Measurements from ENCODE around the gene PIGQ.

Gene PIGQ

DNA sequence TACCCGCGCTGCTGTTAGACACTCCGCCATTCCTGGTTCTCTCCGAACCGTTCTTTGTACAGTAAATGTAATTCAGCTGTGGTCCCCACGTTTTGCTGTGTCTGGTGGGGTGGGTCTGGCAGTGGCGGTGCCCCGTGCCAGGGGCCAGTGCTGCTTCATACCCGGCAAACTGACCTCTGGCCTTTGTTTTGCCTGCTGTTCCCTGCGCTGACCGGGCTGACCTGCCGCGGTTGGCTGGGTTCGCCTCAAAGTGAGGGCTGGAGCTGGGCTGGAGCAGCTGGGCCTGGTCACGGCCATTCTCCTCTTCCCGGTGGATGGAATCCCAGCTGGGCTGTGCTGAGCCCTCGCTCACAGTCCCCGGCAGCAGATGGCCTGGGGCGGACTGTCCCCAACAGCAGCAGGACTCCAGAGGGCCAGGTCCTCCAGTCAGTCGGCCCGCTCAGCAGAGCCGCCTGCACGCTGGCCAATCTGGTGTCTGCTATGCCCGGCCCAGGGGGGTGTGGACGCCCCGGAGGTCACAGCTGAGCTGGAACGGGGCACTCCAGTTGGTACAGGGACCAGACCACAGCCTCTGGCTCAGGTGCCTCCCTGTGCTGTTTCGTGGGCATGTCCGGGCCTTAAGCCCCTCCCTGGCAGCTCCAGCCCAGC is 59.5 kb downstream of the PIGQ start:
- Histone ChIP-seq H3K9me3 (ENCODE audit: control insufficient read depth in 2 of 2, low read length in 2 of 2) (no peaks in the 10 kb centered on the region), H3K4me3 (ENCODE audit: low read length in 2 of 2) (no peak overlapping the region), H3K27ac (ENCODE audit: low read depth in 2 of 2, low read length in 2 of 2) (no peak overlapping the region), H3K27me3 (ENCODE audit: control insufficient read depth in 2 of 2, insufficient read depth in 2 of 2, low read length in 2 of 2) (no peaks in the 10 kb centered on the region), H3K36me3 (ENCODE audit: control insufficient read depth in 2 of 2, insufficient read depth in 2 of 2, low read length in 2 of 2) (peaks cover 17% of the 10 kb centered on the region in 2 donors), H3K4me1 (ENCODE audit: control insufficient read depth in 2 of 2, insufficient read depth in 2 of 2, low read length in 2 of 2) (peaks cover 4 to 10% of the 10 kb centered on the region in 2 donors), H3K9ac (ENCODE audit: low read depth in 1 of 2, low read length in 2 of 2) (no peak overlapping the region)

DNA sequence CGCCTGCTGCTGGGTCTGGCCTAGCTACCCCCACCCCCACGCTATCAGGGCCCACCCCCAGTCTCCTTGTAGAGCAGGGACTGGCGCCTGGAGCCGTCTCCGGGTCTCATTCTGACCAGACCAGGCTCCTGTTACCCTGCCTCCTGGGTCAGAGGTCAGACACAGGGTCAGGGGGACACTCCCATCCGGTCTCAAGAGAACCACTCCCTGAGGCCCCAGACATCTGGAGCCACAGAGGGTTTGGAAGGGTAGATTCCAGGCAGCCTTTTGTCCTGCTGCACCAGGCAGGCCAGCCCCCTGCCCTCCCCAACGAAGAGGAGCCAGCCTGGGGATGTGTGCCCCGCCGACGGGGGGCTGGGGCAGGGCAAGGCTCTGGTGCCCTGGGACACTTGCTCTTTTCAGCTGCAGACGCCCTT is 60.1 kb downstream of the PIGQ start:
- Histone ChIP-seq H3K27me3 (ENCODE audit: control insufficient read depth in 2 of 2, insufficient read depth in 2 of 2, low read length in 2 of 2) (no peaks in the 10 kb centered on the region), H3K36me3 (ENCODE audit: control insufficient read depth in 2 of 2, insufficient read depth in 2 of 2, low read length in 2 of 2) (peaks cover 17% of the 10 kb centered on the region in 2 donors), H3K9ac (ENCODE audit: low read depth in 1 of 2, low read length in 2 of 2) (no peak overlapping the region), H3K9me3 (ENCODE audit: control insufficient read depth in 2 of 2, low read length in 2 of 2) (no peaks in the 10 kb centered on the region), H3K27ac (ENCODE audit: low read depth in 2 of 2, low read length in 2 of 2) (no peak overlapping the region), H3K4me1 (ENCODE audit: control insufficient read depth in 2 of 2, insufficient read depth in 2 of 2, low read length in 2 of 2) (peaks cover 4 to 10% of the 10 kb centered on the region in 2 donors), H3K4me3 (ENCODE audit: low read length in 2 of 2) (no peak overlapping the region)

DNA sequence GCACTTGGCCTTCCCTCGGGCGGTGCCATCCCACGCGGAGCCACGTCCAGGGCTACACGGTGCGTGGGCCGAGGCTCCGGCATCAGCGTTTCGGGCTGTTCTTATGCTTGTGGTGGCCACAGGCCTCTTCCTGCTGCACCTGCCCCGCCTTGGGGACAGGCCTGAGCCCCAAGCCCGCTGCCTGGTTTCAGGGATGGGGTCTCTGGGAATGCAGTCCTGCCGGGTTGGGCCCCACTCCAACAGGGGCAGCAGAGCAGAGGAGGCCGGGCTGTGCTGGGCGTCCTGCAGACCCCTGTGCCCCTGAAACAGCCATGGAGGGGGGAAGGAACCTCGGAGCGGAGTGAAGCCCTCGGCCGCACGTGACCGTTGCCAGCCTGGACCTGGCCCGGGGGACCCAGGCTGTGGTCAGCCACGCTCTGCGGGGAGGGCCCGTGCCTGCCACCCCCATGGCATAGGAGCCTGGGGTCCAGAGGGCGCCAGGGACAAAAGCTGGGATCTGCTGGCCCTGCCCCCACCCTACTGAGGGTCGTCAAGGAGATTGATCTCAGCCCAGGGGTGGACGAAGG is 60.6 kb downstream of the PIGQ start:
- no peak overlapping the region for H3K27ac ChIP-seq (ENCODE audit: low read depth in 2 of 2, low read length in 2 of 2)
- H3K36me3 ChIP-seq (ENCODE audit: control insufficient read depth in 2 of 2, insufficient read depth in 2 of 2, low read length in 2 of 2), result peaks cover 13 to 15% of the 10 kb centered on the region in 2 donors
- no peaks in the 10 kb centered on the region for H3K27me3 ChIP-seq (ENCODE audit: control insufficient read depth in 2 of 2, insufficient read depth in 2 of 2, low read length in 2 of 2)

DNA sequence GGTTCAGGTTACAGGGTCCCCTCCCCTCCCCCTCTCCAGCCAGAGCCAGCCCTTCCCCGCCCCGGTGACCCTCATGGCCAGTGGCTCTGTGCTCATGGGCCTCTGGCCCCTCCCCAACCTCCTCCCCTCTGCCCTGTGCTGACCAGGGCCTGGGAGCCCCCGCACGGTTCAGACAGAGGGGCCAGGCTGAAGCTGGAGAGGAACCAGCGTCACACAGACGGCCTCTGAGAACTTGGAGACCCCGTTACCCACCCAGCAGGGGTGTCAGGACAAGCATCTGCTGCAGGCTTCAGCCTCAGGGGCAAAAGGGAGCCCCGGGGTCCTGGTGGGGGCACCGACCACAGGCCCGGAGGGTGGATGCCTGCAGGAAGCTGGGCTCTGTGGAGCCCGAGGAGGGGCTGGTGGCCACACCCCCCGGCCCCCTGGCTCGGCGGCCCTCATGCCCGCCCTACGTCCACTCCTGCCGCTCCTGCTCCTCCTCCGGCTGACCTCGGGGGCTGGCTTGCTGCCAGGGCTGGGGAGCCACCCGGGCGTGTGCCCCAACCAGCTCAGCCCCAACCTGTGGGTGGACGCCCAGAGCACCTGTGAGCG is 61.1 kb downstream of the PIGQ start, which contains the start of gene WFIKKN1:
Gene WFIKKN1, plus strand, starts transcription at position 171 of the 591 bp plus-strand sequence. Its CDS starts 269 bp downstream, at position 440.
- H3K9ac ChIP-seq (ENCODE audit: low read depth in 1 of 2, low read length in 2 of 2), result no peak within 1 kb of the TSS
- no peaks in the 10 kb centered on the region for H3K9me3 ChIP-seq (ENCODE audit: control insufficient read depth in 2 of 2, low read length in 2 of 2)
- H3K27ac ChIP-seq (ENCODE audit: low read depth in 2 of 2, low read length in 2 of 2), result no peak within 1 kb of the TSS
- no peaks in the 10 kb centered on the region for H3K27me3 ChIP-seq (ENCODE audit: control insufficient read depth in 2 of 2, insufficient read depth in 2 of 2, low read length in 2 of 2)
- no peak within 1 kb of the TSS for H3K4me3 ChIP-seq (ENCODE audit: low read length in 2 of 2)
- peaks cover 9 to 11% of the 10 kb centered on the region in 2 donors for H3K36me3 ChIP-seq (ENCODE audit: control insufficient read depth in 2 of 2, insufficient read depth in 2 of 2, low read length in 2 of 2)
- peaks cover 10 to 16% of the 10 kb centered on the region in 2 donors for H3K4me1 ChIP-seq (ENCODE audit: control insufficient read depth in 2 of 2, insufficient read depth in 2 of 2, low read length in 2 of 2)

More for the DNA sequence above, 60.6 kb downstream of the PIGQ start:
- Histone ChIP-seq H3K9ac (ENCODE audit: low read depth in 1 of 2, low read length in 2 of 2) (no peak overlapping the region), H3K4me1 (ENCODE audit: control insufficient read depth in 2 of 2, insufficient read depth in 2 of 2, low read length in 2 of 2) (peaks cover 7 to 13% of the 10 kb centered on the region in 2 donors), H3K9me3 (ENCODE audit: control insufficient read depth in 2 of 2, low read length in 2 of 2) (no peaks in the 10 kb centered on the region), H3K4me3 (ENCODE audit: low read length in 2 of 2) (no peak overlapping the region)

DNA sequence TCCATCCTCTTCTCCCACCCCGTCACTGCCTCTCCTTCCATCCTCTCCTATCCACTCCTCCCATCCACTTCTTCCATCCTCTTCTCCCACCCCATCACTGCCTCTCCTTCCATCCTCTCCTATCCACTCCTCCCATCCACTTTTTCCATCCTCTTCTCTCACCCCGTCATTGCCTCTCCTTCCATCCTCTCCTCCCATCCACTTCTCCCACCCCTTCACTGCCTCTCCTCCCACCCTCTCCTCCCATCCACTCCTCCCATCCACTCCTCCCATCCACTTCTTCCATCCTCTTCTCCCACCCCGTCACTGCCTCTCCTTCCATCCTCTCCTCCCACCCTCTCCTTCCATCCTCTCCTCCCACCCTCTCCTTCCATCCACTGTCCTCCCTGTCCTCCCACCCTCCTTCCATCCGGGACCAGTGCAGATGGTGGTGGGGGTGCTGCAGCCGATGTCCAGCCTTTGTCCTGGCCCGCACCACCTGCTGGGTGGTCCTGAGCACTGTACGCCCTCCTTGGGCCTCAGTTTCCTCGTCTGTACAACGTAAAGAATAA is 62.1 kb downstream of the PIGQ start:
- Histone ChIP-seq H3K4me1 (ENCODE audit: control insufficient read depth in 2 of 2, insufficient read depth in 2 of 2, low read length in 2 of 2) (peaks cover 10 to 16% of the 10 kb centered on the region in 2 donors), H3K27ac (ENCODE audit: low read depth in 2 of 2, low read length in 2 of 2) (no peak overlapping the region), H3K9ac (ENCODE audit: low read depth in 1 of 2, low read length in 2 of 2) (no peak overlapping the region), H3K4me3 (ENCODE audit: low read length in 2 of 2) (no peak overlapping the region), H3K9me3 (ENCODE audit: control insufficient read depth in 2 of 2, low read length in 2 of 2) (no peaks in the 10 kb centered on the region), H3K27me3 (ENCODE audit: control insufficient read depth in 2 of 2, insufficient read depth in 2 of 2, low read length in 2 of 2) (no peaks in the 10 kb centered on the region), H3K36me3 (ENCODE audit: control insufficient read depth in 2 of 2, insufficient read depth in 2 of 2, low read length in 2 of 2) (peaks cover 5 to 8% of the 10 kb centered on the region in 2 donors)

DNA sequence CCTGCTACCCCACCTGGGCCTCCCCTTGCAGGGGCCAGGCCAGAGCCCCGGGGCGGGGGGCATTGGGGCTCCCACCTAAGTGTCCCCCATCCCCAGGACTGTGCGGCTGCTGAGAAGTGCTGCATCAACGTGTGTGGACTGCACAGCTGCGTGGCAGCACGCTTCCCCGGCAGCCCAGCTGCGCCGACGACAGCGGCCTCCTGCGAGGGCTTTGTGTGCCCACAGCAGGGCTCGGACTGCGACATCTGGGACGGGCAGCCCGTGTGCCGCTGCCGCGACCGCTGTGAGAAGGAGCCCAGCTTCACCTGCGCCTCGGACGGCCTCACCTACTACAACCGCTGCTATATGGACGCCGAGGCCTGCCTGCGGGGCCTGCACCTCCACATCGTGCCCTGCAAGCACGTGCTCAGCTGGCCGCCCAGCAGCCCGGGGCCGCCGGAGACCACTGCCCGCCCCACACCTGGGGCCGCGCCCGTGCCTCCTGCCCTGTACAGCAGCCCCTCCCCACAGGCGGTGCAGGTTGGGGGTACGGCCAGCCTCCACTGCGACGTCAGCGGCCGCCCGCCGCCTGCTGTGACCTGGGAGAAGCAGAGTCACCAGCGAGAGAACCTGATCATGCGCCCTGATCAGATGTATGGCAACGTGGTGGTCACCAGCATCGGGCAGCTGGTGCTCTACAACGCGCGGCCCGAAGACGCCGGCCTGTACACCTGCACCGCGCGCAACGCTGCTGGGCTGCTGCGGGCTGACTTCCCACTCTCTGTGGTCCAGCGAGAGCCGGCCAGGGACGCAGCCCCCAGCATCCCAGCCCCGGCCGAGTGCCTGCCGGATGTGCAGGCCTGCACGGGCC is 62.9 kb downstream of the PIGQ start:
- H3K36me3 ChIP-seq (ENCODE audit: control insufficient read depth in 2 of 2, insufficient read depth in 2 of 2, low read length in 2 of 2), result peaks cover 5 to 8% of the 10 kb centered on the region in 2 donors
- no peaks in the 10 kb centered on the region for H3K27me3 ChIP-seq (ENCODE audit: control insufficient read depth in 2 of 2, insufficient read depth in 2 of 2, low read length in 2 of 2)
- no peaks in the 10 kb centered on the region for H3K9me3 ChIP-seq (ENCODE audit: control insufficient read depth in 2 of 2, low read length in 2 of 2)
- H3K4me3 ChIP-seq (ENCODE audit: low read length in 2 of 2), result no peak overlapping the region
- H3K27ac ChIP-seq (ENCODE audit: low read depth in 2 of 2, low read length in 2 of 2), result no peak overlapping the region
- H3K9ac ChIP-seq (ENCODE audit: low read depth in 1 of 2, low read length in 2 of 2), result no peak overlapping the region
- peaks cover 14 to 21% of the 10 kb centered on the region in 2 donors for H3K4me1 ChIP-seq (ENCODE audit: control insufficient read depth in 2 of 2, insufficient read depth in 2 of 2, low read length in 2 of 2)

DNA sequence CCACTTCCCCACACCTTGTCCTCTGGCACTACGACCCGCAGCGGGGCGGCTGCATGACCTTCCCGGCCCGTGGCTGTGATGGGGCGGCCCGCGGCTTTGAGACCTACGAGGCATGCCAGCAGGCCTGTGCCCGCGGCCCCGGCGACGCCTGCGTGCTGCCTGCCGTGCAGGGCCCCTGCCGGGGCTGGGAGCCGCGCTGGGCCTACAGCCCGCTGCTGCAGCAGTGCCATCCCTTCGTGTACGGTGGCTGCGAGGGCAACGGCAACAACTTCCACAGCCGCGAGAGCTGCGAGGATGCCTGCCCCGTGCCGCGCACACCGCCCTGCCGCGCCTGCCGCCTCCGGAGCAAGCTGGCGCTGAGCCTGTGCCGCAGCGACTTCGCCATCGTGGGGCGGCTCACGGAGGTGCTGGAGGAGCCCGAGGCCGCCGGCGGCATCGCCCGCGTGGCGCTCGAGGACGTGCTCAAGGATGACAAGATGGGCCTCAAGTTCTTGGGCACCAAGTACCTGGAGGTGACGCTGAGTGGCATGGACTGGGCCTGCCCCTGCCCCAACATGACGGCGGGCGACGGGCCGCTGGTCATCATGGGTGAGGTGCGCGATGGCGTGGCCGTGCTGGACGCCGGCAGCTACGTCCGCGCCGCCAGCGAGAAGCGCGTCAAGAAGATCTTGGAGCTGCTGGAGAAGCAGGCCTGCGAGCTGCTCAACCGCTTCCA is 63.7 kb downstream of the PIGQ start:
- Histone ChIP-seq H3K4me1 (ENCODE audit: control insufficient read depth in 2 of 2, insufficient read depth in 2 of 2, low read length in 2 of 2) (peaks cover 14 to 23% of the 10 kb centered on the region in 2 donors), H3K9ac (ENCODE audit: low read depth in 1 of 2, low read length in 2 of 2) (no peak overlapping the region), H3K36me3 (ENCODE audit: control insufficient read depth in 2 of 2, insufficient read depth in 2 of 2, low read length in 2 of 2) (peaks cover 4 to 5% of the 10 kb centered on the region in 2 donors), H3K27ac (ENCODE audit: low read depth in 2 of 2, low read length in 2 of 2) (no peak overlapping the region), H3K27me3 (ENCODE audit: control insufficient read depth in 2 of 2, insufficient read depth in 2 of 2, low read length in 2 of 2) (no peaks in the 10 kb centered on the region), H3K4me3 (ENCODE audit: low read length in 2 of 2) (no peak overlapping the region), H3K9me3 (ENCODE audit: control insufficient read depth in 2 of 2, low read length in 2 of 2) (no peaks in the 10 kb centered on the region)
